VCaP (cell line): ENCODE measurements around the gene LPO.

Source experiments
- H3K27ac ChIP-seq: fragments of 450-650 bp; 2 replicates; pipeline ENCODE4 v1.5.1; 2017
- TF ChIP-seq, protein P1 (sequence below): fragments of 450-650 bp; conservative IDR thresholded peaks from 2 replicates; pipeline ENCODE4 v1.5.1; 2017; ENCODE audit warnings: mild to moderate bottlenecking, moderate library complexity

The LPO gene

DNA sequence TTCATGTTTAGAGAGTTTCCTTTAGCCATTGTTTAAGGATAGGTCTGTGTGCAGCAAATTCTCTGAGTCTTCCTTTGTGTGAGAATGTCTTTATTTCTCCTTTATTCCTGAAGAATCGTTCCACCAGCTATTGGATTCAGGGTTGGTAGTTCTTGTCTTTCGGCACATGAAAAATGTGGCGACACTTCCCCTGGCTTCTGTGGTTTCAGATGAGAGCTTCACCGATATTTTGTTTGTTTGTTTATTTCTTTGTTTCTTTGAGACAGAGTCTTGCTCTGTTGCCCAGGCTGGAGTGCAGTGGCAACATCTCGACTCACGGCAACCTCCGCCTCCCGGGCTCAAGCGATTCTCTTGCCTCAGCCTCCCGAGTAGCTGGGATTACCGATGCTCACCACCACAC is 23.8 kb downstream of the LPO start:
- no peak overlapping the region for H3K27ac ChIP-seq
- TF ChIP-seq, protein P1, sequence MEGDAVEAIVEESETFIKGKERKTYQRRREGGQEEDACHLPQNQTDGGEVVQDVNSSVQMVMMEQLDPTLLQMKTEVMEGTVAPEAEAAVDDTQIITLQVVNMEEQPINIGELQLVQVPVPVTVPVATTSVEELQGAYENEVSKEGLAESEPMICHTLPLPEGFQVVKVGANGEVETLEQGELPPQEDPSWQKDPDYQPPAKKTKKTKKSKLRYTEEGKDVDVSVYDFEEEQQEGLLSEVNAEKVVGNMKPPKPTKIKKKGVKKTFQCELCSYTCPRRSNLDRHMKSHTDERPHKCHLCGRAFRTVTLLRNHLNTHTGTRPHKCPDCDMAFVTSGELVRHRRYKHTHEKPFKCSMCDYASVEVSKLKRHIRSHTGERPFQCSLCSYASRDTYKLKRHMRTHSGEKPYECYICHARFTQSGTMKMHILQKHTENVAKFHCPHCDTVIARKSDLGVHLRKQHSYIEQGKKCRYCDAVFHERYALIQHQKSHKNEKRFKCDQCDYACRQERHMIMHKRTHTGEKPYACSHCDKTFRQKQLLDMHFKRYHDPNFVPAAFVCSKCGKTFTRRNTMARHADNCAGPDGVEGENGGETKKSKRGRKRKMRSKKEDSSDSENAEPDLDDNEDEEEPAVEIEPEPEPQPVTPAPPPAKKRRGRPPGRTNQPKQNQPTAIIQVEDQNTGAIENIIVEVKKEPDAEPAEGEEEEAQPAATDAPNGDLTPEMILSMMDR = no peak

- no peak overlapping the region for H3K27ac ChIP-seq
These were observed 25.4 kb downstream of the LPO start for GRCh38 chr17:58263773-58264172.

GRCh38 chr17:58264407-58265103 is 26.2 kb downstream of the LPO start:
- TF ChIP-seq, protein P1 = no peak
- no peak overlapping the region for H3K27ac ChIP-seq

More at GRCh38 chr17:58263773-58264172, 25.4 kb downstream of the LPO start:
- TF ChIP-seq, protein P1 = no peak

- H3K27ac ChIP-seq = no peak overlapping the region
- TF ChIP-seq, protein P1 = no peak
These were observed 26.9 kb downstream of the LPO start for GRCh38 chr17:58265271-58265670.

GRCh38 chr17:58265902-58266875 is 27.8 kb downstream of the LPO start:
- H3K27ac ChIP-seq = no peak overlapping the region
- TF ChIP-seq, protein P1 = no peak

DNA sequence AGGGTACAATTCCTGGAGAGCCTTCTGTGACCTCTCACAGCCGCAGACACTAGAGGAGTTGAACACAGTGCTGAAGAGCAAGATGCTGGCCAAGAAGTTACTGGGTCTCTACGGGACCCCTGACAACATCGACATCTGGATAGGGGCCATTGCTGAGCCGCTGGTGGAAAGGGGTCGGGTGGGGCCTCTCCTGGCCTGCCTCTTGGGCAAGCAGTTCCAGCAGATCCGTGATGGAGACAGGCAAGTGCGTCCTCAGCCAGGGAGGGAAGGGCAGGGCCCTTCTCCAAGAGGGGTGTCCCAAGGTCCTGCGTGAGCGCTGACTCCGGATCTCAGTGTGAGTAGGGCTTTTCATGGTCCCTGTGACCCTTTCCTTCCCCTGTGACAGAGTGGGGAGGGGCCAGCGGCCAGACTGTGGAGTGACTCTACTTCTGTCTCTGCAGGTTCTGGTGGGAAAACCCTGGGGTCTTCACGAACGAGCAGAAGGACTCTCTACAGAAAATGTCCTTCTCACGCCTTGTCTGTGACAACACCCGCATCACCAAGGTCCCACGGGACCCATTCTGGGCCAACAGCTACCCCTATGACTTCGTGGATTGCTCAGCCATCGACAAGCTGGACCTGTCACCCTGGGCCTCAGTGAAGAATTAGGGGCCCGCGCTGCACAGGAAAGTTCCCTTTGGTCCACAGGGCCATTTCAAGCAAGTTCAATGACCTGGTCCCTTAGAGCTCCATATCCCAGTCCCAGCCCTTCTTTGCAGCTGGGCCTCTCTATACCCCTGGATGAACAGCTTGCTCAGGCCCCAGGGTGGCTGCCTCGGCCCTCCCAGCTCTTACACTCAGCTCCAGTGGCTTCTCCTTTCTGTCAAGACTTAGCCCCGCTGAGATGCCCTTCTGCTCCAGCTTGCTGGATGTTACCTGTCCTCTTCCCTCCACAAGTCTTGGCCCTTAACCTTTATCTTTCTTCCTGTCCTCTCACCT is 29.3 kb downstream of the LPO start:
- H3K27ac ChIP-seq = no peak overlapping the region
- TF ChIP-seq, protein P1 = no peak
